GM12878 (cell line): Measurements from ENCODE around the gene NELL1. TPM values are rescaled to one million over a fixed set of nuclear protein-coding genes. Genes with fewer than 3 reads are reported as not detected.

Experiments
- ATAC-seq: fragments of 200-7000 bp; cut with Tn5 transposase; 3 replicates; pipeline ENCODE4 v1.9.1; 2020; ENCODE audit warnings: mild to moderate bottlenecking, moderate library complexity
- BruUV-seq: library from RNA; stranded (reverse); fragments of 400-500 nt; replicated peaks from 2 replicates; lab custom pipeline; 2021; lab: Mats Ljungman, UMichigan
- CTCF ChIA-PET: fragments of 300-600 bp; sonication (Branson Sonifier 250); formaldehyde crosslinking; extraction: SDS; loops from one replicate; lab custom pipeline; 2021; ENCODE audit warnings: inconsistent platforms; lab: Yijun Ruan, JAX
- POLR2A ChIA-PET: fragments of 350-600 bp; formaldehyde crosslinking; extraction: SDS; loops from one replicate; lab custom pipeline; 2021; ENCODE audit warnings: inconsistent platforms; lab: Charles Lee
- RAD21 ChIA-PET: fragments of 300-600 bp; sonication (Branson Sonifier 250); formaldehyde crosslinking; loops from one replicate; lab custom pipeline; 2023; ENCODE audit warnings: antibody characterized with exemption; ENCODE audit not compliant: unreplicated experiment; lab: Charles Lee
- SMC1A ChIA-PET: fragments of 300-600 bp; sonication (Branson Sonifier 250); formaldehyde crosslinking; loops from one replicate; lab custom pipeline; 2023; ENCODE audit not compliant: unreplicated experiment, uncharacterized antibody; lab: Charles Lee
- DNase-seq: peaks from one replicate; pipeline ENCODE4 v3.0.0-alpha.2; 2011; ENCODE audit warnings: low read depth, low spot score
- FAIRE-seq: peaks from 3 replicates; lab custom pipeline; 2011; peaks lifted over from hg19 to GRCh38; lab: Jason Lieb, UNC
- H2AFZ ChIP-seq: 2 replicates; pipeline ENCODE4 v1.6.0; 2011; ENCODE audit warnings: low read depth, low read length, control low read depth; ENCODE audit not compliant: control insufficient read depth
- H3K27ac ChIP-seq: 2 replicates; pipeline ENCODE4 v1.5.1; 2011; ENCODE audit warnings: control low read depth; ENCODE audit not compliant: control insufficient read depth, insufficient read depth
- H3K27me3 ChIP-seq, 2 experiments: replicated peaks in 1 of 2; 2 replicates each; pipeline versions ENCODE4 v1.6.0 to v1.6.1; 2011; ENCODE audit warnings: low read length in 1 of 2; ENCODE audit not compliant: control insufficient read depth in 2 of 2, insufficient read depth in 2 of 2
- H3K36me3 ChIP-seq, 2 experiments: 2 replicates each; pipeline ENCODE4 v1.5.1; 2011; ENCODE audit warnings: low read length in 1 of 2; ENCODE audit not compliant: control insufficient read depth in 2 of 2, insufficient read depth in 2 of 2
- H3K4me1 ChIP-seq: 2 replicates; pipeline ENCODE4 v1.6.1; 2011; ENCODE audit warnings: mild to moderate bottlenecking, low read length, moderate library complexity, mixed read lengths; ENCODE audit not compliant: control insufficient read depth, insufficient read depth
- H3K4me2 ChIP-seq: 2 replicates; pipeline ENCODE4 v1.6.0; 2011; ENCODE audit warnings: control low read depth; ENCODE audit not compliant: control insufficient read depth, insufficient read depth
- H3K4me3 ChIP-seq: fragments of 200-600 bp; sonication (generic); 2 replicates; pipeline ENCODE4 v1.5.1; 2016
- H3K79me2 ChIP-seq: 2 replicates; pipeline ENCODE4 v1.6.0; 2011; ENCODE audit warnings: low read length; ENCODE audit not compliant: control insufficient read depth, insufficient read depth
- H3K9ac ChIP-seq: 2 replicates; pipeline ENCODE4 v1.8.0; 2011; ENCODE audit warnings: low read length, control low read depth, mixed read lengths; ENCODE audit not compliant: control insufficient read depth, insufficient read depth
- H3K9me3 ChIP-seq: replicated peaks from 3 replicates; pipeline ENCODE4 v1.5.1; 2011; ENCODE audit warnings: mild to moderate bottlenecking, low read length; ENCODE audit not compliant: control insufficient read depth, insufficient read depth
- H4K20me1 ChIP-seq: 2 replicates; pipeline ENCODE4 v1.6.0; 2011; ENCODE audit not compliant: control insufficient read depth, insufficient read depth
- BCLAF1 ChIP-seq: fragments of 450-650 bp; IDR thresholded peaks from 2 replicates; pipeline ENCODE4 v1.6.1; 2017; ENCODE audit warnings: antibody characterized with exemption, mild to moderate bottlenecking, moderate library complexity
- EP300 ChIP-seq, 2 experiments: fragments of 150-350 bp in 1 of 2; IDR thresholded peaks; 2 replicates each; pipeline ENCODE4 v1.6.1; 2011 to 2012; ENCODE audit warnings: low read depth in 2 of 2, low read length in 2 of 2, borderline replicate concordance in 1 of 2, improper control_type of control experiment in 1 of 2, inconsistent platforms in 1 of 2; ENCODE audit not compliant: control insufficient read depth in 1 of 2
- ESRRA ChIP-seq: IDR thresholded peaks from 2 replicates; pipeline ENCODE4 v1.6.1; 2012; ENCODE audit warnings: mild to moderate bottlenecking, low read length, improper control_type of control experiment
- MEF2B ChIP-seq: fragments of 450-650 bp; IDR thresholded peaks from 2 replicates; pipeline ENCODE4 v1.6.1; 2018; ENCODE audit warnings: mild to moderate bottlenecking, moderate library complexity; ENCODE audit not compliant: partially characterized antibody, poor library complexity, severe bottlenecking
- MLLT1 ChIP-seq: fragments of 450-650 bp; IDR thresholded peaks from 2 replicates; pipeline ENCODE4 v1.6.1; 2016; ENCODE audit warnings: mild to moderate bottlenecking
- MTA2 ChIP-seq: fragments of 450-650 bp; IDR thresholded peaks from 2 replicates; pipeline ENCODE4 v1.6.1; 2016; ENCODE audit warnings: low read depth, mild to moderate bottlenecking, moderate library complexity
- NBN ChIP-seq: fragments of 450-650 bp; IDR thresholded peaks from 2 replicates; pipeline ENCODE4 v1.6.1; 2016
- NFYB ChIP-seq: IDR thresholded peaks from 2 replicates; pipeline ENCODE4 v1.6.1; 2011; ENCODE audit warnings: low read depth, mild to moderate bottlenecking, low read length, improper control_type of control experiment, moderate library complexity; ENCODE audit not compliant: insufficient read depth
- RCOR1 ChIP-seq: conservative IDR thresholded peaks from 2 replicates; pipeline ENCODE4 v1.6.1; 2012; ENCODE audit warnings: low read depth, low read length, improper control_type of control experiment
- RELB ChIP-seq: fragments of 450-650 bp; IDR thresholded peaks from 2 replicates; pipeline ENCODE4 v1.6.1; 2017; ENCODE audit warnings: low read depth, mild to moderate bottlenecking, moderate library complexity
- SUZ12 ChIP-seq: fragments of 200-600 bp; sonication (generic); IDR thresholded peaks from one replicate; pipeline ENCODE4 v1.6.1; 2018; ENCODE audit warnings: antibody characterized with exemption, mild to moderate bottlenecking; ENCODE audit not compliant: unreplicated experiment
- TAF1 ChIP-seq: IDR thresholded peaks from 2 replicates; pipeline ENCODE4 v1.6.1; 2011; ENCODE audit warnings: mild to moderate bottlenecking, low read depth, low read length, borderline replicate concordance
- WGBS: methylation state at CpG from one replicate; pipeline ENCODE4 v1.1.6; 2016; ENCODE audit warnings: low lambda C conversion rate; ENCODE audit not compliant: insufficient replicate concordance, insufficient coverage; ENCODE audit errors: missing lambda C conversion rate; 5-methylcytosine and 5-hydroxymethylcytosine counted together
- in situ Hi-C: fragments of 300-500 bp; cut with MboI; formaldehyde crosslinking; loops from 9 replicates; pipeline ENCODE4 v1.14.3; 2018; ENCODE audit warnings: mixed read lengths
- intact Hi-C: fragments of 100-400 bp; cut with micrococcal nuclease; formaldehyde crosslinking; loops from one replicate; pipeline ENCODE4 v1.14.2; 2022; ENCODE audit not compliant: unreplicated experiment
- polyA plus RNA-seq, 11 experiments: library from polyadenylated mRNA; depleted of rRNA in 4 of 11; unstranded in 6 of 11; stranded (reverse) in 5 of 11; fragments of >200 nt; fragmentation: Nextera tagmentation in 4 of 11; fragmentation: Illumina TruSeq in 1 of 11; extraction: Ambion mirVana in 4 of 11; extraction: Trizol in 1 of 11; gene quantifications; 1 replicate in 1 of 11; 2 replicates in 10 of 11; pipeline versions ENCODE4 v1.2.1 to v1.2.3, GENCODE V29; 2011 to 2016; ENCODE audit warnings: inconsistent platforms in 2 of 11, missing spikeins in 2 of 11, low read depth in 1 of 11
- total RNA-seq, 4 experiments: library from RNA; depleted of rRNA in 3 of 4; stranded (reverse); fragments of >200 nt in 3 of 4; fragmentation: Illumina TruSeq in 1 of 4; extraction: Trizol in 1 of 4; gene quantifications; 2 replicates each; pipeline versions ENCODE4 v1.2.1 to v1.2.3, GENCODE V29; 2013 to 2021

NELL1 gene
- total and polyA plus RNA-seq, 10 of the 15 experiments (the other 5 are each of a cell fraction or from before 2014, with no cell fraction given): 0.02 to 0.12 TPM; not detected in 8

- CTCF ChIA-PET: no interaction called here
- POLR2A ChIA-PET: no interaction called here
- in situ Hi-C loops: no loop called here
Observed at GRCh38 chr11:20621679-20622078, 47.7 kb upstream of the NELL1 start.

More at GRCh38 chr11:20621679-20622078, 47.7 kb upstream of the NELL1 start:
- FAIRE-seq (no peak), DNase-seq (no peak), ATAC-seq (no peak)
- ChIA-PET RAD21 (no interaction called here), SMC1A (no interaction called here)
- H3K27me3 ChIP-seq: peaks cover 0 to 8% of the 10 kb centered on the region in 2 experiments; a peak in 2 of 4 replicates
- intact Hi-C loops: no loop called here
- no peaks in the 10 kb centered on the region for H3K4me1 ChIP-seq
- H3K9me3 ChIP-seq: no peaks in the 10 kb centered on the region
- H3K4me2 ChIP-seq: no peak overlapping the region
- no peak overlapping the region for H3K9ac ChIP-seq
- BruUV-seq: no TSS peak
- no peak overlapping the region for H3K27ac ChIP-seq
- H3K79me2 ChIP-seq: no peaks in the 10 kb centered on the region
- H3K4me3 ChIP-seq: no peak overlapping the region
- WGBS: 6% methylated on average over 6 of the region's 6 CpGs
- no peaks in the 10 kb centered on the region for H3K36me3 ChIP-seq
- TF ChIP-seq SUZ12 (no peak), MLLT1 (no peak), ESRRA (no peak), NFYB (no peak), RELB (no peak), MEF2B (no peak), BCLAF1 (no peak), TAF1 (no peak), RCOR1 (no peak), EP300 (IDR thresholded peaks at IDR 0.05; ENCODE audit: borderline replicate concordance in 1 of 2, control insufficient read depth in 1 of 2, low read depth in 2 of 2, low read length in 2 of 2) (no peak), MTA2 (no peak), NBN (no peak)
- no peaks in the 10 kb centered on the region for H4K20me1 ChIP-seq
- no peak overlapping the region for H2AFZ ChIP-seq
